ENCODE measurements around the gene DCBLD1.

DCBLD1 gene

DNA sequence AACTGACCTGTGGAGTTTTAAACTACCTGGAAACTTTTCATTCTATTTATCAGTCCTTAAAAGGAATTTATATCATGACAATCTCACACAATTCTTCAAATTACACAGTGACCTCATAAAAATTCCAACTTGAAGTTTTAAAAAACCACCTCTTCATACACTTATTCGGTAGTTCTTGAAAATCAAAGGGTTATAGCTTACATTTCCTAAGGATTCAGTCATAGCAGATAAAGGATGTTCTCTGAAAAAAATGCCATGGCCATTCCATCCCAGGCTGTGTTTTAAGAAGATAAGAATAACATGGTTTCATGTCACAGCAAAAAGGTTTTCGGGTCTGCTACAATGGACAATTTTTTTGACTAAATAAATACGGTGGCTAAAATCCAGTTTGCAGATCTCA, 78.7 kb downstream of the DCBLD1 start:
- no peak for DNase-seq

DNA sequence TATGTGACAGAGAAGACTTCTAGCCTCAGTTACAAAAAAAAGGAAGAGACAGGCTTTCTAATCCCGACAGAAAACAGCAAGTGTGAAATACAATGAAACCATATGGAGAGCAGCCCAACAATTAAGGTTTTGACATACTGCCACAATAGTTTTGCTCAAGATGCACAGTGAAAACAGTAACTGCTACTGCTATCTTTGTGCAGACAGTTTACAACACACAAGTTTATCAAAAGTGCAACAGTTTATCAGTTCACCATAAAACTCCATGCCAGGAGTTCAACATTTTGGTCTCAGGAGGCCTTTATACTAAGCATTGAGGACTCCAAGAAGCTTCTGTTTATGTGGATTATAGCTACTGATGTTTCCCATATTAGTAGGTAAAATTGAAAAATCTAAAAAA, 82.2 kb downstream of the DCBLD1 start:
- no peak for DNase-seq

DNA sequence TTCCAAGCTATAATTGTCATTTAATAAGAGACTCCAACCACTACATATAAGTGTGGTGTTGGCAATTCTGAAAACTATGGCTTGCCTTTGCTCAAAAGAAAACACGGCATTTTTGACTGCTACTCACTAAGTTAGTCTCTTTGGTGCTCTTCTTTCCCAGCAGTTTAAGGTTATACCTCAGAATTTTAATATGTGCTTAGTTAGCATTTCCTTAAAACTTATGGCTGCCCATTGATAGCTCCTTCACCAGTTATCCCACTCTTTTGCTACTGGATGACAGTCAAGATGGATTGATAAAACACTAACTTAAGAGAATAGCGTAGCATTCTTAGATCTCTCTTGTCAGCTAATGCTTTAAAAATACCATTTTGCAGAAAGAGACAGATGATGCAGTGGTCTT, 85.8 kb downstream of the DCBLD1 start:
- DNase-seq, result no peak

DNA sequence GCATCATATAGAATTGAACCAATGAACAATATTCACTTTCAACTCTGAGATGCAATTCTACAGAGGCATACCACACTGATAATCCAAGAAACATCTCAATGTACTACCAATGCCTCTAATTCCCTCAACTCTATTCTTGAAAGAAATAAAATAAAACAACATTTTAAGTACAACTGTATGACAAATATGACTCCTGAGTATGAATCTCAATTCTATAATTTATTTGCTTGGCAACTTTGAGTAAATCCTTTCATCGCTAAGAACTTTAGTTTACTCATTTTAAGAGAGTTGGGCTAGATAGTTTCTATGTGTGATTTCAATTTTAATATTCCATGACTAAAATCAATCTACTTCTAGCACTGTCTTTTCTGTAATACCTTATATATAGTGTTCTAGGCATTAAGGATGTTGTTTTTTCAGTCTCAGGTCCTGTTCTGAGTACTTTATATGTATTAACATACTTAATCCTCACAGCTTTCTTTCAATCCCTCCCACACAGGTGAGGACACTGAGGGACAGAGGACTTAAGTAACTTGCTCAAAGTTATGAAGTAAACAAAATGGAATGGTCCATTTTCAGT, 86.4 kb downstream of the DCBLD1 start:
- no peak for DNase-seq

DNA sequence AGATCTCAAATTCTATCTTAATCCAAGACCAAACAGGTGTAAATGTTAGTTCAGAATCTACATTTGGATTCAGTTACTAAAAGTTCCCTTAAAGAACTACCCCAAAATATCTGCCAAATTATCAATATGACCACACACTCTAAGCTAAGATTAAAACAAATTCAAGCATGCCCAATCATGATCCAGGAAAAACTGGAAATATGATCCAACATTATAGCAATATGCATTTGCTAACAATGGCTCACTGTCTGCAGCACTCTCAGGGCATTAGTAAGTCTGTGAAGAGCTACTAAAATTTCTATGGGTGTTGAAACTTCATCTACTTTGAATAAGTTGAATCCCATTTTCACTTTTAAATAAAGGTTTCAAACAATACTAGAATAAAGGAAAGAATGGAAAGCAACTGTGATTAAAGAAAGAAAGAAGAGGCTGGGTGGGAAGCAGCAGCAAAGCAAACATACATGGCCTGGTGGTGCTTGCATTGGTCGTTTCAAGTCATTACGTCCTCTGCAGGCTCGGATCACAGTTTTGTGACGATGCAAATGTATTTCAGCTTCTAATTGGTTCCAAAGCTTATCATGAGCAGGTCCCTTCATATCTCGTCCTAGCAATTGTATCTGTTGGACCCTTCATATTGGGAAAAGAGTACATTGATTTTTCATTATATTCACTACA, 90.7 kb downstream of the DCBLD1 start:
- DNase-seq, result no peak

DNA sequence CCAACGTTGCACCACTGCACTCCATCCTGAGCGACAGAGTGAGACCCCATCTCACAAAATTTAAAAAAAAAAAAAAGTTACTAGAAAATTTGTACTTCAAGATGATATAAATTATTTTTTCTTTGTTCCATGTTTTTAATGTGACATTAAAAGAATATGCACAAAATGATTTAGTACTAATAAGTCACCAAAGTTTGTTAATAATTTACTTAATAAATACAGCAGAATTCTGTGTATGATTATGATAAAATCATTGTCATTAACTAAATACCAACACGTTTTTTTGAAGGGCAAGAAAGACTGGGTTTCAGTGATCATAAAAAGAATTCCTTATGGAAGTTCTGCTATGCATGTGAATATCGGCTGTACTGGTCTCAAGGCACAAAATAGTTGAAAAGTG, 91.7 kb downstream of the DCBLD1 start:
- no peak for DNase-seq

DNA sequence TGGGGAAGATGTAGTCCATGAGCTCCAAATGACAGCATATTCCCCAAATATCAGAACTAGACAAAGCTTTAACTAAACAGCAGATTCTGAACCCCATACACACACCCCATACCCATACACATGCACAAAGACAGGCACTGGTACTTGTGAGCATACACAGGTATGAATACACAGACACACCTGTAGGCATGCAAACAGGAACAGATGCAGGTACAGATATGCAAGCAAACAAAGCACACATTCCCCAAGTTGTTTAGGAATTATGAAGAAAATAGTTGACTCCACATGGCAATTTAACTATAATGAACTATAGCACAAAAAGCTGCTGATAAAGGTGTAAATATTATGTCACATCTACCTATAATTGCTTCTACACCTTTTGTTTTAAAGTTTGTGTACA, 103.2 kb downstream of the DCBLD1 start:
- DNase-seq, result no peak

DNA sequence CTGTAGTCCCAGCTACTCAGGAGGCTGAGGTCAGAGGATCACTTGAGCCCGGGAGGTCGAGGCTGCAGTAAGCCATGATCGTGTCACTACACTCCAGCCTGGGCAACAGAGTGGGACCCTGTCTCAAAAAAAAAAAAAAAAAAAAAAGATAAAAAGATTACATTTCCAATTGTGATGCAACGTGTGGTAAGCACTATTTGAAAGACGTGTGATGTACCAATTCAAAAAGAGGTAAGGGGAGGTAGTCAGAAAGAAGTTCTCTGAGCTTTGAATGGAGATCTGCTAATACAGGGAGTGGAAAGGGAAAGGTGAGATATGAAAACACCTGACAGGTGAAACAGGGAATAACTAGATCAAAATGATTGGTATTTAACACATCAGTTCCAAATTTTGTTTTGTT, 108.0 kb downstream of the DCBLD1 start:
- no peak for DNase-seq

DNA sequence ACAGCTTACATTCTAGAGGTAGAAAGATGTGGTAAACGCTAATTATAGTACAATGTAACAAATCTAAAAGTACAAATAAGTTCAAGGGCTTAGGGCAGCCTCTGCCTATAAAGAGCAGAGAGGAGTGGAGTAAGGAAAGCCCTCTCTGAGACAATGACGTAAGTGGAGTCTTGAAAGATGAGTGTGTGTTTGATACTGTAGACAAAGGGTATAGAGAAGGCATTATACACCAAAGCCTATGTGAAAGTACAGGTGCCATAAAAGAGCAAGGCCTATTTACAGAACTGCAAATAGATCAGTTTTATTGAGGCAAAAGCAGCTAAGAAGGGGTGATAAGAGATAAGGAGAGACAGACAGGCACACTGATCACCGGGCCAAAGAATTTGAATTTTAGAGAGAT, 108.9 kb downstream of the DCBLD1 start:
- no peak for DNase-seq

DNA sequence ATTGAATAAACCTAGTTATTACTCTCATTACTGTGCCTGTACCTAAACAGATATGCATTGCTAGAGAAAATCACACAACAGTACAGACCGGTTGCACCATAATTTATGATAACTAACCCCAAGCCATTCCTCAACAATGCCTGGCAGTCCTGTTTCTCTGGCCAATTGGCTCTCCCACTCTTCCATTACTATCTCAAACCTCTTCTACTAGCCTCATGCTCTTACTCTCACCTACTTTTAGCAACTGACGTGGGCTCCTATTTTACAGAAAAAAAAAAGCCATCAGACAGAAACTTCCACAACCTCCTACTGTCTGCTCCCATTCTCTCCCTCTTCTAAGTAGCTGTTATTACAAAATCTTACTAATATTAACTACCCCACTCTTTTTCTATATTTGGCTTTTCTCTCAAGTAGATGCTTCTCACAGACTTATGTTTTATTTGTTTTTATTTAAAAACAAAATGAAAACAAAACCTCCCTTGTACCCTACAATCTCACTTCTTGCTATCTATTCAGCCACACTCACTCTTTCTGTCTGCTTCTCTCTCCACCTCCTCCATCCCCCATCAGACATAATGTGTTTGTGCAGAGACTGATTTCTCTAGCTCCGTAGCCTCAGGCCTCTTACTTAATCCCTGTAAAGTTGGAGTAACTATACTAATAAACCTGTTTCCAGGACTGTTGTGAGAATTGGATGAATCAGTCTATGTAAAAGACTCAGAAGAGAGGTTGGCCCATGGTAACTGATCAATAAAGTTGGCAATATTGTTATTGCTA, 110.7 kb downstream of the DCBLD1 start:
- no peak for DNase-seq

DNA sequence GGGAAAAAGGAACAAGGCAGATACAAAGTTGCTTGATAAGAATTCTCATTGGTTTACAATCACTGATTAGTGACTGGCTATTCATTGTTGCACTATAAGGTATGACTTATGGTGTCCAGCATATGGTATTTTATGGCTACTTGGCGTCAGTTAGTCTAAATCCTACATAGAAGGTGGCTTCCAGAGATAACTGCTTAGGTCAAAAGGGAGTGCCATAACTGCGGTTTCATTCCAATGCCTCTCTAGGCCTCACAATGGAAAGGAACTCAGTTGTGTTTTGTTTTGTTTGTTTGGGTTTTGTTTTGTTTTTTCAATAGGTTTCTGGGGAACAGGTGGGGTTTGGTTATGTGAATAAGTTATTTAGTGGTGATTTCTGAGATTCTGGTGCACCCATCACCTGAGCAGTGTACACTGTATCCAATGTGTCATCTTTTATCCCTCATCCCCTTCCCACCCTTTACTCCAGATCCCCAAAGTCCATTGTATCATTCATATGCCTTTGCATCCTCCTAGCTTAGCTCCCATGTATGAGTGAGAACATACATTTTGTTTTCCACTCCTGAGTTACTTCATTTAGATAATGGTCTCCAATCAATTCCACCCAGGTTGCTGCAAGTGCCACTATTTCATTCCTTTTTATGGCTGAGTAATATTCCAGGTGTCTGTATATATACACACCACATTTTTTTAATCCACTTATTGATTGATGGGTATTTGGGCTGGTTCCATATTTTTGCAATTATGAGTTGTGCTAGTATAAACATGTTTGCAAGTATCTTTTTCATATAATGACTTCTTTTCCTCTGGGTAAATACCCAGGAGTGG, 112.8 kb downstream of the DCBLD1 start:
- no peak for DNase-seq

DNA sequence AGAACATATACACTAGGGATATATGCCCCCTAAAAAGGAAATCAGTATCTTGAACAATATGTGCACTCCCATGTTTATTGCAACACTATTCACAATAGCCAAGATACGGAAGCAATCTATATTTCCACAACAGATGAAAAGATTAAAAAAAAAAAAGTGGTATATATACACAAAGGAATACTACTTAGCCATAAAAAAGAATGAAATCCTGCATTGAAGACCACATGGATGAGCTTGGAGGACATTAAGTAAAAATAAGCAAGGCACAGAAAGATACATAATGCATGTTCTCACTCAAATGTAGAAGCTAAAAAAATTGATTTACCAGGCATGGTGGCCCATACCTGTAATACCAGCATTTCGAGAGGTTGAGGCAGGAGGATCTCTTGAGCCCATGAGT, 115.3 kb downstream of the DCBLD1 start:
- DNase-seq, result no peak
